ENCODE results near the gene UBE2A.

Gene UBE2A

GRCh38 chrX:119574394-119575266 is at the start of gene UBE2A:
Gene UBE2A, plus strand, starts transcription at chrX:119574563. Its CDS starts 149 bp downstream, at chrX:119574712.
- POLR2A ChIA-PET: interaction anchor here (0.7 to 2.6 kb wide), 13 partner anchors 10 to 316 kb away, joined by 3 to 13 read pairs (median 4); partner anchors contain the start of genes RPL39, SEPTIN6 and STEEP1
- peak; percentile 95 for DNase-seq (ENCODE audit: extremely low spot score)
- TF ChIP-seq LEF1 (IDR thresholded peaks at IDR 0.05; ENCODE audit: borderline replicate concordance) (no peak; the same call in 1 of the 2 replicates), HDGF (IDR thresholded peaks at IDR 0.05; ENCODE audit: borderline replicate concordance) (no peak), BHLHE40 (IDR thresholded peaks at IDR 0.05; ENCODE audit: borderline replicate concordance) (peak; percentile 68), NFRKB (IDR thresholded peaks at IDR 0.05) (no peak), FOXA1 (IDR thresholded peaks at IDR 0.05) (no peak), ELF4 (IDR thresholded peaks at IDR 0.05) (peak; percentile 36; the same call in 1 of the 2 replicates), FOXM1 (IDR thresholded peaks at IDR 0.05; ENCODE audit: borderline replicate concordance) (peak; percentile 15; the same call in 1 of the 2 replicates), PKNOX1 (IDR thresholded peaks at IDR 0.05) (no peak), ZNF384 (IDR thresholded peaks at IDR 0.05) (no peak), L3MBTL2 (conservative IDR thresholded peaks at IDR 0.05) (peak; percentile 20; the same call in 1 of the 2 replicates), CTBP1 (IDR thresholded peaks at IDR 0.05; ENCODE audit: borderline replicate concordance) (no peak), SUZ12 (IDR thresholded peaks at IDR 0.05) (no peak), ARNT (IDR thresholded peaks at IDR 0.05) (no peak), FOXK2 (IDR thresholded peaks at IDR 0.05) (no peak), SP1 (IDR thresholded peaks at IDR 0.05) (no peak), TARDBP (IDR thresholded peaks at IDR 0.05) (no peak)
- CTCF ChIA-PET: no interaction called here

GRCh38 chrX:119529345-119530276 is 44.8 kb upstream of the UBE2A start:
- no peak for DNase-seq (ENCODE audit: extremely low spot score)
- ChIA-PET POLR2A (no interaction called here), CTCF (no interaction called here)
- TF ChIP-seq PKNOX1 (IDR thresholded peaks at IDR 0.05) (no peak), HDGF (IDR thresholded peaks at IDR 0.05; ENCODE audit: borderline replicate concordance) (no peak), SUZ12 (IDR thresholded peaks at IDR 0.05) (no peak), CTBP1 (IDR thresholded peaks at IDR 0.05; ENCODE audit: borderline replicate concordance) (no peak), FOXA1 (IDR thresholded peaks at IDR 0.05) (no peak), ELF4 (IDR thresholded peaks at IDR 0.05) (no peak), ARNT (IDR thresholded peaks at IDR 0.05) (no peak), FOXK2 (IDR thresholded peaks at IDR 0.05) (no peak), ZNF384 (IDR thresholded peaks at IDR 0.05) (no peak), NFRKB (IDR thresholded peaks at IDR 0.05) (no peak), BHLHE40 (IDR thresholded peaks at IDR 0.05; ENCODE audit: borderline replicate concordance) (no peak), SP1 (IDR thresholded peaks at IDR 0.05) (no peak), L3MBTL2 (conservative IDR thresholded peaks at IDR 0.05) (no peak), TARDBP (IDR thresholded peaks at IDR 0.05) (no peak)

- ChIA-PET CTCF (no interaction called here), POLR2A (no interaction called here)
- DNase-seq (ENCODE audit: extremely low spot score): no peak
- TF ChIP-seq PKNOX1 (IDR thresholded peaks at IDR 0.05) (no peak), NFRKB (IDR thresholded peaks at IDR 0.05) (no peak), TARDBP (IDR thresholded peaks at IDR 0.05) (no peak), SP1 (IDR thresholded peaks at IDR 0.05) (no peak), FOXA1 (IDR thresholded peaks at IDR 0.05) (no peak), ARNT (IDR thresholded peaks at IDR 0.05) (no peak), FOXM1 (IDR thresholded peaks at IDR 0.05; ENCODE audit: borderline replicate concordance) (no peak), HDGF (IDR thresholded peaks at IDR 0.05; ENCODE audit: borderline replicate concordance) (no peak), L3MBTL2 (conservative IDR thresholded peaks at IDR 0.05) (no peak), LEF1 (IDR thresholded peaks at IDR 0.05; ENCODE audit: borderline replicate concordance) (no peak), BHLHE40 (IDR thresholded peaks at IDR 0.05; ENCODE audit: borderline replicate concordance) (no peak)
Observed at GRCh38 chrX:119537487-119537886, 36.9 kb upstream of the UBE2A start.

GRCh38 chrX:119539872-119540271 is 34.5 kb upstream of the UBE2A start:
- ChIA-PET POLR2A (no interaction called here), CTCF (no interaction called here)
- no peak for TF ChIP-seq LEF1 (IDR thresholded peaks at IDR 0.05; ENCODE audit: borderline replicate concordance)
- no peak for TF ChIP-seq SP1 (IDR thresholded peaks at IDR 0.05)
- no peak for TF ChIP-seq L3MBTL2 (conservative IDR thresholded peaks at IDR 0.05)
- TF ChIP-seq ELF4 (IDR thresholded peaks at IDR 0.05): no peak
- no peak for TF ChIP-seq FOXK2 (IDR thresholded peaks at IDR 0.05)
- TF ChIP-seq HDGF (IDR thresholded peaks at IDR 0.05; ENCODE audit: borderline replicate concordance): no peak
- TF ChIP-seq NFRKB (IDR thresholded peaks at IDR 0.05): no peak
- TF ChIP-seq FOXM1 (IDR thresholded peaks at IDR 0.05; ENCODE audit: borderline replicate concordance): no peak
- DNase-seq (ENCODE audit: extremely low spot score): peak; percentile 44

- no peak for DNase-seq (ENCODE audit: extremely low spot score)
- CTCF ChIA-PET: no interaction called here
- POLR2A ChIA-PET: no interaction called here
- TF ChIP-seq ELF4 (IDR thresholded peaks at IDR 0.05): no peak
Observed at GRCh38 chrX:119541188-119541587, 33.2 kb upstream of the UBE2A start.
